Ovary (tissue), 3 donors: ENCODE data around the gene KLRB1.

Experiments used
- CTCF ChIP-seq, 3 donors: fragments of 450-650 bp in 2 of 3; fragments of 200-600 bp in 1 of 3; IDR thresholded peaks; one replicate each; pipeline versions ENCODE4 v1.5.1 to v1.8.0; 2016 to 2022; ENCODE audit warnings: antibody characterized with exemption in 3 of 3, mild to moderate bottlenecking in 1 of 3
- EP300 ChIP-seq: sonication (generic); formaldehyde crosslinking; IDR thresholded peaks from one replicate; pipeline ENCODE4 v1.6.1; 2017; ENCODE audit warnings: antibody characterized with exemption
- donor health status: DM: no; HTN: no; CAD: no.

GRCh38 chr12:9650151-9650576 lies 42.4 kb upstream of the KLRB1 start:
- TF ChIP-seq CTCF (IDR thresholded peaks at IDR 0.05) (no peak), EP300 (no peak)
